Measurements from ENCODE around the gene STATH.

STATH gene, protein sequence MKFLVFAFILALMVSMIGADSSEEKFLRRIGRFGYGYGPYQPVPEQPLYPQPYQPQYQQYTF

DNA sequence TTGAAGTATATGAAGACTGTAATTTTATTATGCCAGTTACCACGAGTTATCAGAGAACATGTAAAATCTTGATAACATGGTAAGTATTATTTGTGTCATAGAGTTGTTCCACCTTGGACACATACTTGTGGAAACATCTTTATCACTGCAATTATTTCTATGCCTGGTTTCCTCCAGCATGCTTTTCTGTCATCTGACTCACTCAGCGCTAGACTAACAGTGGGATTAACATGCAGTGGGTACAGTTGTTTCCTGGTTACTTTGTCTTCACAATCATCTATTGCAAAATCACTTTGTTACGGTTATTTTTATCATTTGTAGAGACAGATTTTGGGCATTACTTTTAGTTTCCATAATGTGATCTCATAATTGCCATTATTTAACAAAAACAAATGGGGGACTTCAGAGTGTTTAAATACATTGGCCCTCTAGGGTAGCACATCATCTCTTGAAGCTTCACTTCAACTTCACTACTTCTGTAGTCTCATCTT is at the start of gene STATH:
TSS of gene STATH (plus strand) at position 441 of the 491 bp plus-strand sequence. CDS start 2,472 bp downstream, outside the sequence.
- TF ChIP-seq, protein P1, sequence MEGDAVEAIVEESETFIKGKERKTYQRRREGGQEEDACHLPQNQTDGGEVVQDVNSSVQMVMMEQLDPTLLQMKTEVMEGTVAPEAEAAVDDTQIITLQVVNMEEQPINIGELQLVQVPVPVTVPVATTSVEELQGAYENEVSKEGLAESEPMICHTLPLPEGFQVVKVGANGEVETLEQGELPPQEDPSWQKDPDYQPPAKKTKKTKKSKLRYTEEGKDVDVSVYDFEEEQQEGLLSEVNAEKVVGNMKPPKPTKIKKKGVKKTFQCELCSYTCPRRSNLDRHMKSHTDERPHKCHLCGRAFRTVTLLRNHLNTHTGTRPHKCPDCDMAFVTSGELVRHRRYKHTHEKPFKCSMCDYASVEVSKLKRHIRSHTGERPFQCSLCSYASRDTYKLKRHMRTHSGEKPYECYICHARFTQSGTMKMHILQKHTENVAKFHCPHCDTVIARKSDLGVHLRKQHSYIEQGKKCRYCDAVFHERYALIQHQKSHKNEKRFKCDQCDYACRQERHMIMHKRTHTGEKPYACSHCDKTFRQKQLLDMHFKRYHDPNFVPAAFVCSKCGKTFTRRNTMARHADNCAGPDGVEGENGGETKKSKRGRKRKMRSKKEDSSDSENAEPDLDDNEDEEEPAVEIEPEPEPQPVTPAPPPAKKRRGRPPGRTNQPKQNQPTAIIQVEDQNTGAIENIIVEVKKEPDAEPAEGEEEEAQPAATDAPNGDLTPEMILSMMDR (IDR thresholded peaks at IDR 0.05; ENCODE audit: low read depth, low read length) = no peak
- no peak within 1 kb of the TSS for H3K4me3 ChIP-seq (ENCODE audit: low read depth, low read length)

DNA sequence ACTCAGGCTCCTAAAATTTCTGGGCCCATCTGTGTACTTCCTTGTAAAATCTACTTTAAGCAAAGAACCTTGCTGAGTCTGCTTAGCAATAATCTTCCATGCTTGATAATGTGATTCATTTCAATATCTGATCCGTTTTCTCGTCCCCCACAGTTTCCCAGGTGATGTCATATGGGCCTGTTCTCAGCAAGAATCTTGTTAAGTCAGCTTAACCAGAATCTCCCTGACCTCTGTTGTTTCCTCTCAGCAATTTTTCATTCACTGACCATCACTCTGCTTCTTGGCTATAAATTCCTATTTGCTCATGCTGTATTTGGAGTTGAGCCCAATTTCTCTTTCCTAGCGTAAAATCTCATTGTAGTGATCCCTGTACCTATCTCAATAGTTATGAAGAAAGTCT is 44.2 kb upstream of the STATH start:
- TF ChIP-seq, protein P1 (IDR thresholded peaks at IDR 0.05; ENCODE audit: low read depth, low read length) = no peak

DNA sequence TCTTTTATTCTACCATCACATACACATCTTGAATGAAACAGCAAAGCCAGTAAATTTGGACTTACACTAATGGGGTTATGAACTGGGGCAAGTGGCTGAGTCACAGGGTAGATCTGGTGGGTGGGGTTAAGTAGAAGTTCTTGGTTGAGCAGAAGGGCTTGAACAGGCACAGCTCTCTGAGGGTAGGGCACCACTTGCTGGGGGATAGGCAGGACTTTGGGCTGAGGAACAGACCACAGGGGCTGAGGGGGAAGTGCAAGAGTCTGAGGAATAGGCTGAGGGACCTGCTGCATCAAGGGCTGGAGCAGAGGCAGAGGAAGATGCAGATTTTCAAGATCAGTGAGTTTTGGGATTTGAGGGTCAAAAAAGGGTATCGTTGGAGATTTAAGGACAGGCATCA is 38.6 kb upstream of the STATH start:
- TF ChIP-seq, protein P1 (IDR thresholded peaks at IDR 0.05; ENCODE audit: low read depth, low read length) = no peak
- H3K4me3 ChIP-seq (ENCODE audit: low read depth, low read length) = no peak overlapping the region

More for the DNA sequence above, 44.2 kb upstream of the STATH start:
- no peak overlapping the region for H3K4me3 ChIP-seq (ENCODE audit: low read depth, low read length)

DNA sequence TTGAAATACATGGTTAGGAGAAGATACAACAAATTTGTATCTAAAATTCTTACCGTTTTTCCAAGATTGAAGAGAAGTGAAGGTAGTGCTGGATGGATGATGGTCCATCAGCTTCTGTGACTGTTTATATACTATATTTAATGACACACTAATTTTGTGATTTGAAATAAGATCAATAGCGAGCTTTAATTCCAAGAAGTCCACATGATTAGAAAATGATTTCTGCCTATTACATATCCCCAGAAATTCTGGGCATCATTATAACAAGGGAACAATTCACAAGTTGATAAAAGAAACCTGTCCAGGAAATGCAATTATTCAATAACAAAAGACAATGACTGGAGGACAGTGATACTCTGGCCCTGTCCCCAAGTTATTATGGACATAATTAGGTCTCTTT is 30.1 kb upstream of the STATH start, which contains the start of gene CSN2:
TSS of gene CSN2 (minus strand) at position 101 of the 400 bp plus-strand sequence. CDS start 4,733 bp downstream, outside the sequence.
- no peak within 1 kb of the TSS for H3K4me3 ChIP-seq (ENCODE audit: low read depth, low read length)
- TF ChIP-seq, protein P1 (IDR thresholded peaks at IDR 0.05; ENCODE audit: low read depth, low read length) = no peak

DNA sequence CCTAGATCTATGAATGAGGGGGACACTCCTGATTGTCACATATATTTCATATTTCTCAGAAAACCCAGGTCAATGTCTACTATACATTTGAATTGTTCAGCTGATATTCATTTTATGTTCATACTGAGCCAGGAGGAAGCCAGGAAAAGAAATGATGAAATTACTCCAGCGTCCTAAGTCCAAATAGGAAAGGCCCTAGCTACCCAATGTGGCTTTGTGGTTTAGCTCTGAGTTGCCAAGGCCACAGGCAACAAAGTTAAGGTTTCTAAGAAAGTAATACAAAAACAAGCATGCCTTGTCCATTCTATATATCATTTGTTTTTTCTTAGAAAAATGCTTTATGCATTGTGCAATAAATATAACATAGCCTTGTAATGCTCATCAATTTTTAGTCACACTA is 25.7 kb upstream of the STATH start:
- H3K4me3 ChIP-seq (ENCODE audit: low read depth, low read length) = no peak overlapping the region
- TF ChIP-seq, protein P1 (IDR thresholded peaks at IDR 0.05; ENCODE audit: low read depth, low read length) = no peak

DNA sequence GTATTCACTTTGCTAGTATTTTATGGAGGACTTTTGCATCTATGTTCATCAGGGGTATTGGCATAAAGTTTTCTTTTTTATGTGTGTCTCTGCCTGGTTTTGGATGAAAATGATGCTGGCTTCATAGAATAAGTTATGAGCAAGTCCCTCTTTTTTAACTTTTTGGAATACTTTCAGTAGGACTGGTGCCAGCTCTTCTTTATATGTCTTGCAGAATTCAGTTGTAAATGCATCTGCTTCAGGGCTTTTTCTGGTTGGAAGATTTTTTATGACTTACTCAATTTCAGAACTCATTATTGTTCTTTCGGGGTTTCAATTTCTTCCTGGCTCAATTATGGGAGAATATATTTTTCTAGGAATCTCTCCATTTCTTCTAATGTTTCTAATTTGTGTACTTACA is 21.1 kb upstream of the STATH start:
- TF ChIP-seq, protein P1 (IDR thresholded peaks at IDR 0.05; ENCODE audit: low read depth, low read length) = no peak
- no peak overlapping the region for H3K4me3 ChIP-seq (ENCODE audit: low read depth, low read length)

DNA sequence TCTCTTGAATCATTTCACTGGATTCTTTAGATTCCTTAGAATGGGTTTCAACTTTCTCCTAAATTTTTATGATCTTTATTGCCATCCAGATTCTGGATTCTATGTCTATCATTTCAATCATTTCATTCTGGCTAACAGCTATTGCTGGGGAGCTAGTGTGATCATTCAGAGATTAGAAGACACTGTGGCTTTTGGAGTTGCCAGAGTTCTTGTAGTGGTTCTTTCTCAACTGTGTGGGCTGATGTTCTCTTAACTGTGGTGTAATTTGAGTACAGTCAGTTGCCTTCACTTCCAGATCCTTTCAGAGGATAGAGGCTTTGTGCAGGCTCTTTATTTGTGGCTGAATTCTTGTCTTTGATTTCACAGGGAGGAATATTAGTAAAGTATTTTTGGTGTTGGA is 18.2 kb upstream of the STATH start:
- H3K4me3 ChIP-seq (ENCODE audit: low read depth, low read length) = no peak overlapping the region
- TF ChIP-seq, protein P1 (IDR thresholded peaks at IDR 0.05; ENCODE audit: low read depth, low read length) = no peak

Measured in WI38 (cell line).